ENCODE data around the gene EXOC7. TPM values are rescaled to one million over a fixed set of nuclear protein-coding genes. Genes with fewer than 3 reads are reported as not detected.

Gene EXOC7
- total RNA-seq, 1 experiment from 2014 or later = 114 TPM

GRCh38 chr17:76115138-76115754, 11.7 kb upstream of the EXOC7 start (continued):
- TF ChIP-seq ATF3 (IDR thresholded peaks at IDR 0.05) (no peak), REST (IDR thresholded peaks at IDR 0.05; ENCODE audit: low read depth) (no peak), CEBPB (IDR thresholded peaks at IDR 0.05; ENCODE audit: low read depth) (no peak), JUND (IDR thresholded peaks at IDR 0.05) (no peak), ELF1 (IDR thresholded peaks at IDR 0.05; ENCODE audit: borderline replicate concordance, low read depth) (no peak), TCF7L2 (IDR thresholded peaks at IDR 0.05; ENCODE audit: borderline replicate concordance, extremely low read depth, insufficient read depth, insufficient read length) (no peak), EZH2 (IDR thresholded peaks at IDR 0.05) (no peak), EGR1 (IDR thresholded peaks at IDR 0.05; ENCODE audit: low read depth) (no peak)

GRCh38 chr17:76111956-76112355, 8.4 kb upstream of the EXOC7 start:
- Histone ChIP-seq H3K27ac (ENCODE audit: low read depth, low read length) (no peak overlapping the region), H3K9ac (ENCODE audit: low read length) (no peak overlapping the region), H4K20me1 (ENCODE audit: insufficient read depth) (no peaks in the 10 kb centered on the region), H3K36me3 (ENCODE audit: control insufficient read depth in 1 of 2, insufficient read depth in 2 of 2, low read length in 2 of 2) (no peaks in the 10 kb centered on the region), H3K9me2 (ENCODE audit: insufficient read depth) (no peaks in the 10 kb centered on the region), H3K27me3 (ENCODE audit: insufficient read depth, low read length) (no peaks in the 10 kb centered on the region), H2AFZ (ENCODE audit: low read depth, low read length, poor library complexity, severe bottlenecking) (no peak overlapping the region), H3K4me3 (replicated peaks in 1 of 2; ENCODE audit: low read depth in 1 of 2, low read length in 2 of 2) (no peak overlapping the region), H3K79me2 (ENCODE audit: insufficient read depth, low read length) (no peaks in the 10 kb centered on the region), H3K9me3 (ENCODE audit: control insufficient read depth in 1 of 2, insufficient read depth in 1 of 2, low read depth in 1 of 2, low read length in 2 of 2) (no peaks in the 10 kb centered on the region), H3K4me1 (ENCODE audit: control insufficient read depth in 1 of 2, insufficient read depth in 2 of 2, low read length in 2 of 2) (no peaks in the 10 kb centered on the region), H3K4me2 (ENCODE audit: low read length) (no peak overlapping the region)
- ChIA-PET POLR2A (no interaction called here), CTCF (interaction anchor here (0.9 to 1.7 kb wide), 3 partner anchors 18 to 167 kb away, joined by 3 to 6 read pairs (median 3); no protein-coding TSS in a partner anchor), RAD21 (ENCODE audit: low non-redundant PET in 1 of 2, low total read pairs in 2 of 2, uncharacterized antibody in 2 of 2, unreplicated experiment in 2 of 2) (no interaction called here)
- DNase-seq (ENCODE audit: low read depth, low spot score) (no peak), ATAC-seq (no peak)
- intact Hi-C loops (cut with micrococcal nuclease) = no loop called here
- BruUV-seq (replicated peaks) = no TSS peak
- TF ChIP-seq MAX (IDR thresholded peaks at IDR 0.05) (no peak), SIN3A (IDR thresholded peaks at IDR 0.05; ENCODE audit: low read depth) (no peak), ZBTB33 (IDR thresholded peaks at IDR 0.05; ENCODE audit: extremely low read depth, insufficient replicate concordance, low read length) (no peak)
